Adrenal gland (tissue), 5 donors: ENCODE results near the gene TTLL12.

Experiments used
- POLR2A ChIP-seq, 2 donors: fragments of 450-650 bp; IDR thresholded peaks; one replicate each; pipeline ENCODE4 v1.6.1; 2017; ENCODE audit warnings: antibody characterized with exemption in 2 of 2, mild to moderate bottlenecking in 2 of 2, moderate library complexity in 1 of 2
- TF ChIP-seq, protein P1 (sequence below), 6 experiments: fragments of 450-650 bp in 4 of 6; fragments of 200-600 bp in 2 of 6; sonication (generic) in 1 of 6; IDR thresholded peaks; 1 replicate in 5 of 6; 2 replicates in 1 of 6; pipeline versions ENCODE4 v1.5.1 to v1.8.0; 2016 to 2021; ENCODE audit warnings: antibody characterized with exemption in 6 of 6, mild to moderate bottlenecking in 2 of 6, moderate library complexity in 1 of 6
- donor health status: DM: no; HTN: no; CAD: no.

DNA sequence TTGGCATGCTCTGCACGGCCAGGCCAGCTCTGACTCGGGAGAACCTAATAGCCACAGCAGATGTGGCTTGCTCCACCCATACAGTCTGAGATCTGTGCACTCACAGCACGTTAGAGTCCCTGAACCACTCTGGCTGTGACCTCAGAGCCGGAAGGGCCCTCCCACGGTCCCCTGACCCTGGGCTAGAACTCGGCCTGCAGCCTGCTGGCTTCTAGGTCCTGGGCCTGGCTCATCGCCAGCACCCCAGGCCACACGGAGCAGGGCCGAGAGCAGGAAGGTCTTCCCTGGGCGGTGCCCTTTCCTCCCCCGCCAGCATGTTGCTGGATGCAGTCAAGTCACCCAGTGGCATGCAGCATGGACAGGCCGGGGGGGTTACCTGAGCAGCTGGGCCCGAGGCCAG is 35.3 kb upstream of the TTLL12 start:
- peak in 1 of 2 donors; percentile 31 for TF ChIP-seq POLR2A (IDR thresholded peaks at IDR 0.05)
- TF ChIP-seq, protein P1, sequence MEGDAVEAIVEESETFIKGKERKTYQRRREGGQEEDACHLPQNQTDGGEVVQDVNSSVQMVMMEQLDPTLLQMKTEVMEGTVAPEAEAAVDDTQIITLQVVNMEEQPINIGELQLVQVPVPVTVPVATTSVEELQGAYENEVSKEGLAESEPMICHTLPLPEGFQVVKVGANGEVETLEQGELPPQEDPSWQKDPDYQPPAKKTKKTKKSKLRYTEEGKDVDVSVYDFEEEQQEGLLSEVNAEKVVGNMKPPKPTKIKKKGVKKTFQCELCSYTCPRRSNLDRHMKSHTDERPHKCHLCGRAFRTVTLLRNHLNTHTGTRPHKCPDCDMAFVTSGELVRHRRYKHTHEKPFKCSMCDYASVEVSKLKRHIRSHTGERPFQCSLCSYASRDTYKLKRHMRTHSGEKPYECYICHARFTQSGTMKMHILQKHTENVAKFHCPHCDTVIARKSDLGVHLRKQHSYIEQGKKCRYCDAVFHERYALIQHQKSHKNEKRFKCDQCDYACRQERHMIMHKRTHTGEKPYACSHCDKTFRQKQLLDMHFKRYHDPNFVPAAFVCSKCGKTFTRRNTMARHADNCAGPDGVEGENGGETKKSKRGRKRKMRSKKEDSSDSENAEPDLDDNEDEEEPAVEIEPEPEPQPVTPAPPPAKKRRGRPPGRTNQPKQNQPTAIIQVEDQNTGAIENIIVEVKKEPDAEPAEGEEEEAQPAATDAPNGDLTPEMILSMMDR (IDR thresholded peaks at IDR 0.05) = no peak
